ENCODE data around the gene DNMT3A. TPM values are rescaled to one million over a fixed set of nuclear protein-coding genes. Genes with fewer than 3 reads are reported as not detected.

The DNMT3A gene
- total RNA-seq, 1 experiment from 2014 or later: 6.8 TPM

DNA sequence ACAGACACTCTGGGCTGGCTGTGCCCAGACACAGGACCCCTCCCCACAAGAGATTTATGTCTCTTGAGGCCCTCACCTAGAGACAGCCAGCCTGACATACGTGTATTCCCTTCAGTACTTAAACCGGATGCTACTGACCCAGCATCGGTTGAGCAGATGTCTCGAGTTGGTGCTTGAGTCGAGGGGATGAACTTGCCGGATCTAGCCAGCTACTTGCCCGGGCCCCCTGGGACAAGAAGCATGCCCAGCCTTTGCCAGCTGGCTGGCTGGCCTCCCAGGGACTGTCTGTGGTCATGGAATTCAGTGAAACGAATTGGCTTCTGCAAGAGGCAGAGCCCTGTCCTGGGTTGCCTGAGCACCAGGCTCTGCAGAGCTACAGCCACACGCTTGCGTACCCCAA is 36.0 kb downstream of the DNMT3A start:
- no peak for DNase-seq (ENCODE audit: low spot score)

DNA sequence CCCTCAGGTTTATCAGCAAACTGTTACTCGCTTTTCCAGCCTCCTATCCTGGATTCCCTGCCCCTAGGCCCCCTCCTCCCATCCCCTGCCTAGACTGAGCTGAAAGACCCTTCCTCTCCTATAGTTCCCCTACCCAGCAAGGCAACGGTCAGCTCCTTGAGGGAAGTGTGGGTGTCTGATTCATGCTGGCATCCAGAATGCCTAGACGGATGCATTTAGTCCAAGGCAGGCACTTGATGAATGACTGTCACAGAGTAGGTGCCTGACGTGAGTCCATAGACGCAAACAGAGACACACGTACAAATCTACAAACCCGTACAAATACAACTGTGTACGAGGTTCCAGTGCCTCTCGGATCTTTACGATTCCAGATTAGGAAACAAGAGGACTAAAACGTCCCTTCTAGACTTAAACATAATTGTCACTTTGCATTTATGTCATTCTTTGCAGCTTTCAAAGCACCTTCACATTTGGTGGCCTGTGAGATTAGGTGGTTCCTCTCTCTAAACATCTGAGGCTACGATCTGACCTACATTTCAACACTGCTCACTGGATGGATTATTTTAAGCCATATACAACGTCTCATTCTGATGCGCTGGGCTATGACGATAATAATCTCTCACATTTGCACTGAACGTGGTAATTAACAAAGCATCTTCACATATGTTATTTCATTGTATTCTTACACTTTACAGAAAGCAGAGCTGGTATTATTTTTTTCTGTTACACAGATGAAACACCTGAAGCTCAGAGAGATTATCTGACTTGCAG is 36.7 kb downstream of the DNMT3A start:
- no peak for DNase-seq (ENCODE audit: low spot score)

DNA sequence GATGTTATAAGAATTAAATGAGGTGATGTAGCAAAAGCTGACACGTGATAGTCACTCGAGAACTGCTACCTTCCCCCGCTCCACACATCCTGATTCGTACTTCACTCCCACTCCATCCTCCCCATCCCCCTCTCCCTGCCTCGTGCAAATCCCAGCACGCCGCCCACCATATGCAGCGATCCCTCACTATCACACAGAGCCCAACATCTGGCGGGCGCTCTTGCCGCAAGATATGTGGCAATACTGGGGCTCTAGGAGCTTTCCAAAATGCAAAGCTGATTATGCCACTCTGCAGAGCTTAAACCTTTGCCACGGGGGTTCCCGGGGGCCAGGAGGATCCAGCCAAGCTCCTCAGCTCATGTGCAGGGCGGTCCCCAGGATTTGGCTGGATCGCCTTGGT is 37.4 kb downstream of the DNMT3A start:
- no peak for DNase-seq (ENCODE audit: low spot score)

DNA sequence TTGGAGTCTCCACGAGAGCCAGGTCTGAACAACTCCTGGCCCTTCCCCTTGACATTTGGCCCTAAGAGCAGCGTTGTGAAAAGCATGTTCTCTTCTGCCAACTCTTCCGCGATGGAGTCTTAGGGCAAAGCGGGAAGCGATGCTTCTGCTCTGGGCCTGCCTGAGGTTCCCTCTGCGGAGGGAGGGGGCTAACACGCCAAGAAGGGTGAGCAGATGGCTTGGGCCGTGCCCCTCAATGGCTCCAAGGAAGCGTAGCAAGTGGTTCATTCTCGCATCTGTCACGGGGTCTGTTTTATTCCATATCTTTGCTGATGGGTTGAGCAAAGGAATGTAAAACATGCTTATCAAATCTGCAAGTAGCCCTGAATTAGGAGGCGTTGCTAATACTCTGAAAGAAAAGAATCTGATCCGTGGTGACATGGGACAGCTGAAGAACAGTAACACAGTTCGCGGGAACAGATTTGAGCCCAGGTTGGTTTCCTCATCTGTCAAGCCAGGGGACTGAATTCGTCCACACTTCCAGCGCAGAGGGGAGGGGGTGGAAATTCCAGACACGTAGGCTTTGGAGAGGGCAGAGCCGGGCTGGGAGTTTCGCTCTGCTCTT is 38.0 kb downstream of the DNMT3A start:
- DNase-seq (ENCODE audit: low spot score): no peak

DNA sequence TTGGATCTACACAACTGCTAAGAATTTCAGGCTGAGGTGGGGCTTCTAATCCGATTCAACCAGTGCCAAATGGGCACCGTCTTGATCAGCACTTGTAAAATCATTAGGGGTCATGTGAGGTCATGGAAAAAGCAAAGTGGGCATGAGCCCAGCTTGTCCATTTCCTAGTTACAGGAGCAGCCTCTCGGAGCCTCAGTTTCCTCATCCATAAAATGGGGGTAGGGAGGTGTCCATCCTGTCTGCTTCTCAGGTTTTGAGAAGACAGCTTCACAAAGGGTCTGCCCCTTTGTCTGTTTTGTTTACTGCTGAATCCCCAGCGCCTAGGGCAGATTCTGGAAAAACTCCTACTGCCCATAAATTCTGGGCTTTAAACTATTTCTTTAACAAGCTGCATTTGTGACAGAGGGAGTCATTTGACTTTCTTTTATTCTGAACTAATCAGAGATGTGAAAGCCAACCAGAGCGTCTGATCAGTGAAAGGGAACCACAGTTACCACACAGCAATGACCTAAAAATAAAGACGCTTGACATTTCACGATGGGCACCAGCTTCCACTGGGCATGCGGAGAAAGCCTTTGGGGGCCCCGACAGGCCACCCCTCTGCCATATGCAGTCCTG is 38.9 kb downstream of the DNMT3A start:
- DNase-seq (ENCODE audit: low spot score): no peak

DNA sequence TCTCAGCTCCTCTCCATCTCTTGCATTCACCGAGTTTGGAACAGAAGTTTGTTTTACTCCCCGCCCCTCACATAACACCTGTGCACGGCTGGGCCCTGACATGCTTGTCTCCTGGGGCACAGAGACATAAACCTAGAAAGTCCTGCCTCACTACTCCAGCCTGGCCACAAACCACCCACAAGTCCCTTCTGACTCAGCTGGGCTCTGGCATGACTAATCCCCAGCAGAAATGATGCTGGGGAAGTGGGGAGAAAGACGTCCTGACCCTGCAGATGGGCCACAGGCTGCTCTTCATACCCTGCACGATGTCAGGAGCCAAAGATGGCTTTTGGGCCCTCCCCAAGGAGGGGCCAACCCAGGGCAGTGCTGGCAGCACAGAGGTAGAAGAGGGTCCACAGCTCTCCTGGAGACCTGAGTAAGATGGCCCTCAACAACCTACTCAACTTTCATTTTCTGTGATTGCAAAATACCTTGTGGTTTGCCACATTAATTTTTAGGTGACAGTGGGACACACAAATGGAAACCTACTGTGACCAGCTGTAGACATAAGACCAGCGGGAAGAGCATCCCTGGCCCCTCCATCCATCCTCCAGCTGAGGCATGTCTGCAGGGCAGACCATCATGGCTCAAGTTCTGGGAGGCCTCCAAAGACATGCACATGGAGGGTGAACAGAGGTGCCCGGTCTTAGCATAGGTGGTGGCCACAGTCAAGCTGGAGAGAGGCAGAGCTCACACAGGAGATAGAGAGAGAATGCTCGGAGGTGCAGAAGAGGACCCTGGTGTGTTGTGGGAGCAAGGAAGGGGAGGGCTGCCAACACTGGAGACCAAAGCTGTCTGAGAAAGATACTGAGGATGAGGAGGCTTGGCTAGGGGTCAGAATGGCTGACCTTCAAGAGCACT is 40.0 kb downstream of the DNMT3A start:
- peak; percentile 78 for DNase-seq (ENCODE audit: low spot score)

DNA sequence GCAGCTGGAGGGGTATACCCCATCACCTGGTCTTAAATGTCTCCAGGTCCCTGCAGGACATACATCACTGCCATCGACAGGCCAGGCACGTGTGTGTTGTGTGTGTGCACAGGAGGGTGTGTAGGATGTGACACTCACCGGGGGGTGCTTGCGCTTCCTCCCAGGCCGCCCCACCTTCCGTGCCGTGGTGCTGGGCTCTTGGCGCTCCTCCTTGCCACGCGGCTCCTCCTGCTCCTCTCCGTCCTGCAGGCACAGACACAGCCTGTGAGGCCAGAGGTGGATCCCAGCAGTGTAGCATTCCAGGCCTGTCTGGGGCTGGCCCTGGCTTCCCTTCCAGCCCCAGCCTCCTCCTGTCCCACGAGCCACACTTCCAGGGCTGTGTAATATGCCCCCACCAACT is 41.7 kb downstream of the DNMT3A start:
- no peak for DNase-seq (ENCODE audit: low spot score)

DNA sequence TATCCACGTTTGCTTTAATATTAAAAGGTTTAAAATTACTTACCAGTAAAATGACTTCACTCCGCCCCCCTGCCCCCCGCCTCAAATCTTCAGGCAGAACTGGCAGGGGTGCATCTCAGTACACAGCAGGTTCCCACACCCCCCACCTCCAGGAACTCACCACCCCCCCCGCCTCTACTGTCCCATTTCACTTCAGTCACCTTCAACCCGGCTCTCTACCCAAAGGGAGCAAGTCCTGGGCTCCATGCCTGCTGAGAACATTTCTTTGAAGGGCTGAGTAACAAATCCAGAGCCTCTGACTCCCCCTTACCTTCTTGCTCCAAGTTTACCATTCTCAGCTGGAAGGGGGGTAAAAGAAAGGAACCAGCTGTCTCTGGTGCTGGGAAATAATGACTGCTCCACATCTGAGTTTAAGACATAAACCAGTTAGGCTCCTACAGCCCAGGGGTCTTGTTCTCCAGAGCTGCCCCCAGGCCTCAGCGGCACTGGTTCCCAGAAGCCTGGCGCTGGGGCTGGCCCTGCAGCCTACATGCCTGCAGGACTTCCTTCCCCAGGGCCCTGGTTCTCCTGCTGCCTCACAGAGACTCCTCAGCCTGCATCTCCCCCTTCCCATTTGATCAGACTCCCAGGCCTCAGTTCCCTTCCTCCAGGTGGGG is 42.8 kb downstream of the DNMT3A start:
- DNase-seq (ENCODE audit: low spot score): no peak

DNA sequence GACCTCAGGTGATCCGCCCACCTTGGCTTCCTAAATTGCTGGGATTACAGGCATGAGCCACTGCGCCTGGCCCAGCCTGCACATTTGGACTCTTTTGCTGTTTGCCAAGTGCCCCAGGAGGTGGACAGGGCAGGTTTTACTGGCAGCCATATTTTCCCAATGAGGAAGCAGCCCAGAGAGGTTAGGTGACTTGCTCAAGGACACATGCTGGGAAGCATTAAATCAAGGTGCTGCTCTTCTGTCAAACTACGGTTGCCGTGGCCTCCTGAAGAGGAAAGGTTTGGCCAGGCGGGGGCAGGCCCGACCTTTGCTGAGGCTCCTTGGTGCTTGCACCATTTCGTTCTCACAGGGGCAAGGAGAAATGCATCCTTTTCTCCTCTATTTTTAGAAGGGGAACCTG is 44.0 kb downstream of the DNMT3A start:
- no peak for DNase-seq (ENCODE audit: low spot score)

DNA sequence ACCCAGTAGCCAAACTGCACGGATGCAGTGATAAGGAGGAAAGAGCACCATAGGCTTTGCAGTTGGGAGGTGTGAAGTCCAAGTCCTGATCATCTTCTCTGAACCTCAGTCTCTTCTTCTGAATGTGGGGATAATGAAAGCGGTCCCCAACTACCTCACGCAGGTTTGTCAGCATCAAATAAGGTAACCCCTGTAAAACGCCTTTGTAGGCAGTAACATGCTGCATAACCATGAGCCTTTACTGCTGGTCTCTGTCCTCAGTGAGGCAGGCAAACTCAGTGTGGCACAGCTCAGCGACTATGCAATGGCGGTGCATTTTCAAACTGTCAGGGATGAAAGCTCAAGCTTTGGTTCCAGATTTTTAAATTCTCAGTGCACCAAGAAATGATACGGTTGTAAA is 46.1 kb downstream of the DNMT3A start:
- no peak for DNase-seq (ENCODE audit: low spot score)

DNA sequence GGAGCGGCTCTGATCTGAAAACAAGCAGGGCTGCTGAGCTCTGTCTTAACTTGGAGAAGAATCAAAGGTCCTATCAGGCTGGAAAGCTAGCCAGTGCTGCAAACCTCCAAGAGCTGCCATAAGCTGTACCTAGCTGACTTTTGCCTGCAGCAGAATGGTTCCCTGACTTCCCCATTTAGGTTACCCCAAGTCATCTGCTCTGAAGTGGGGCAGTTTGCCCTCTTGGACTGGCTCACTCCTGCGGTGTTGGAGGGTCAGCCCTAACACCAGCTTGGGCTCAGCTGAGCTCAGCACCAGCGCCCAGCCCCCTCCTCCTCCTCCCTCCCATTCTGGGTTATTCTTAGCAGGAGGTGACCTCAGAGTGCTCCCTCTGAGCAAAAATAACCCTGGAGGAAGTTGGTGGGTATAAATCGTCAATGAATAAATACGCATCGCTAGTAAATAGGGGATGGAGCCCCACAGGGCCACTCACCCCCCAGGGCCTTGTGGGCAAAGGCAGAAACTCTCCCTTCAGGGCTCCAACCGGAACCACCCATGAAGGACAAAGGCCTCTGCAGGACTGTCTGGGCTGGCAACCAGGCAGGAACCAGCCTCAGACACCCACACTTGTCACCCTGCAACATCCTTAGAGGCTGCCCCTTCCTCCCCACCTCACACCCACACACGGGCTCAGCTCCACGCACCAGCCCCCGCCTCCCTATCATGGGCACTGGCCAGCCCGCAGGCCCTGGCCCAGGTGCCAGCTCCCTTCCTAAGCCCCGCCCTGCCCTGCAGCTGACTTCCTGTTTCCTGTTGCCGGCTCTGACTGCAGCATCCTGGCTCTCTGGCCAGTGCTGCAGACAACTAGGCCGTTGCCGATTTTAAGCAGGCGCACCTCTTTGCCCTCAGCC is 46.9 kb downstream of the DNMT3A start:
- peak; percentile 31 for DNase-seq (ENCODE audit: low spot score)

DNA sequence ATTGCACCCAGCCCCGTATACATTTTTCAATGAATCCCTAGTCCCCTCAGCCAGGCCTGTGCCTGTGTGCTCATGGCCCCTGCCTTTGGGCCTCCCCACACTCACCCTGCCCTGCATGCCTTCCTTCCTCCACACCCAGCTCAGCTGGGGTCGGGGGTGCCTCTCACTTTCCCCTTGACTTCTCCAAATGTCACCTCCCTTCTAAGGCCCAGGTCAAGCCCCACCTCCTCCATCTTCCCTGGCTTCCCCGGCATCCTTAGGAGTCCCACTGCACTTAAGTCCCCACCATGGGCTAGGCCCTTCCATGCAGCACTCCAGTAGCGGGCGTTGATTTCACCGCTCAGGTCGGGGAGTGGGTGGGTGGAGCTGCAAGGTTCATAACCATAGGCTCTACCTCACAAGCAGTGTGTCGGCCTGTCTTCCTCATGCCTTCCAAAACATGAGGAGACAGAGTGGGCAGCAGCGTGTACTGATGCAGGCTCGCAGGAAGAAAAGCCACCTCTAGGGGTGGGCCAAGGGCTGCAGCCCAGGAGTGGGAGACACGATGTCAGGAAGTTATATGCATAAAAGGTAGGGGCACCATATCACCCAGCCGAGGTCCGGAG is 47.7 kb downstream of the DNMT3A start:
- DNase-seq (ENCODE audit: low spot score): no peak

DNA sequence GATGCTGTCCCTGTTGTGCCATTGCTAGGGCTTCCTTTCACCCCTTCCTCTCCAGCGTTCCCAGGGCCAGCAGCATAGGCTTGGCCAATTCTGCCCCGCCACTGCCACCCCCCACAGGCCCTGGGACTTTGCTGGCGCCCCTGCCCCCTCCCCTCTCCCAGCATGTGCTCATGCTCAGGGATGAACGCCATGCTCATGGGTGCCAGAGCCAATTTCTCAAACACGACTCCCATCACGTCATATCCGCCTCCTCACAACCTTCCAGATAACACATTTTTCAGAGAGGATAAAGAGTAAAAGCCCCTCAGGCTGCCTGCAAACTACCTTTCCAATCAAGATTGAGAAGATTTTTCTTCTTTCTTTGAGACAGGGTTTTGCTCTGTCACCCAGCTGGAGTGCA is 48.6 kb downstream of the DNMT3A start:
- no peak for DNase-seq (ENCODE audit: low spot score)

DNA sequence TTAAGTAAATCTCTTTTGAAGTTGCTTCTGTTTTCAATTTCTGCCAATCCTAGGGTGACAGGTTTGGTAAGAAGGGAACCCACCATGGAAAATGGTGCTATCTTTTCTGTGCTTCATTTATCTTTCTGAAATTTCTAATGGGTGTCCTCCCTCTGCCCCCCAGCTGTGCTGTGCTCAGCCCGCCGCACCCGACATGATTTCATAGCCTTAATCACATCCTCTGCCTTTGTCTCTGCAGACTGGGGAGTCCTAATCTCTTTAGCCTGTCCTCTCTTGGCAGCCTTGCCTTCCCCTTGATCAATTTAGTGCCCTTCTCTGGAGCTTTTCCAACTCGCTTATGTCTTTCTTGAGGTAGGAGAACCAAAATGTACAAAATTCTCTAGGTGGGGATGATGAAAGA is 49.3 kb downstream of the DNMT3A start:
- DNase-seq (ENCODE audit: low spot score): no peak

DNA sequence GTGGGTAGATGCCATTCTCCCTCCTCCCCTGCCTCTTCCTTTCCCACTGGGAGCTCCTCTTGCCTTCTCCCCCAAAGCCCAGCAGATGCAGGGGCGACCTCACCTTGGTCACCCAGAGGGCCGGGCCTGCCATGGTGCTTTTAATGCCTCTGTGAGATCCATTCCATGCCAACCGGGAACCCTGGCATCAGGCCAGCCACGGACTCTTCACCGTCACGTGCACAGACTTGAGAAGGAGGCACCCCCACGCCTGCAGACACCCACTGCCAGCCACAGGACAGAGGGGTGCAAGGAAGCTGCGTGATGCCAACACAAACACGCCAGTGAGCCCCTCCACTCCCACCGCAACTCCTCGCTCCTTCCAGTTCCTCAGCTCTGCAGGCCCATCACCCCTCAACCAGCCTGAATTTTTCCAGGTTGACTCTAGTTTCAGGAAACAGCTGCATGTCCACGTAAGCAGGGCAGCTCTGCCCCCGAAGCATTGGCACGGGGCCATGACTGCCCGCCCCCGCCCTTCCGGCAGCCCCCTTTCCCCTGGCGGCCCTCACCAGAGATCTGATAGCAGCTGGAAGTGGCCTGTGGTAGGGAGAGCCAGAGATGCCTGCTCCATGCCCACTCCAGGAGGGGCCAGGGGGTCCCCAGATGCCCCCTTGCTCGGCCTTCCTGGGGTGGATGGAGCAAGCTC is 50.8 kb downstream of the DNMT3A start:
- no peak for DNase-seq (ENCODE audit: low spot score)

DNA sequence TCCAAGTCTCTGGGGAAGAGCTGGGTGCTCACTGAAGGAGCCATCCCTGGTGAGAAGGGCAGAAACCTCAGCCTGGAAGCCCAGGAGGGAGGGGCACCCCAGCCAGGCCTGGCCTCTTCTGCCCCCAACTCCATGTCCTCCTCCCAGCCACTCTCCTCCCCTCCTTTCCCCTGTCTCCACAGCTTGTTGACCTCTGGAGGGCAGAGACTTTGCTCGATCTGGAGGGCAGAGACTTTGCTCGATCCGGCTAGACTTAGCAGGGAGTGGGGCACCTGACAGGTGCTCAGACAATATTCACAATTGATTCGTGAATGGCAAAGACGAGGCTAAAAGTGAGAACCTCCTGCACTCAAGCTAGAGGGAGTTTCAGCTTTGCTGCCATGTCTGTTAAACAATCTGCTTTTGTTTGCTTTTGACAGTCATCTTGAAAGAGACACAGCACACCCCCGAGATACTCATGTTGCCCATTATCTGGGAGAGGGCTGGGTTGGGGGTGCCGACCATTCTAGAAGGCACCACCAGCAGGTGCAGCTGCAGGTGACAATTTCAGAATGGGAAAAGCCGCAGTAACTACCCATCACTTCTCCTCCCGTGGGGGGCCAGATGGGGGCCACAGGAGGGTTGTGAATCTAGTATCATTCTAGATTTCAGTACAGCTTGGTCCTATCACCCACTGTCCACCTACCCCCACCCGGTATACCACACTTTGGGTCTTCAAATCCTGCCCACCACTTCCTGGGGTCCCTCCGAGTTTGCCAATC is 54.8 kb downstream of the DNMT3A start:
- no peak for DNase-seq (ENCODE audit: low spot score)

DNA sequence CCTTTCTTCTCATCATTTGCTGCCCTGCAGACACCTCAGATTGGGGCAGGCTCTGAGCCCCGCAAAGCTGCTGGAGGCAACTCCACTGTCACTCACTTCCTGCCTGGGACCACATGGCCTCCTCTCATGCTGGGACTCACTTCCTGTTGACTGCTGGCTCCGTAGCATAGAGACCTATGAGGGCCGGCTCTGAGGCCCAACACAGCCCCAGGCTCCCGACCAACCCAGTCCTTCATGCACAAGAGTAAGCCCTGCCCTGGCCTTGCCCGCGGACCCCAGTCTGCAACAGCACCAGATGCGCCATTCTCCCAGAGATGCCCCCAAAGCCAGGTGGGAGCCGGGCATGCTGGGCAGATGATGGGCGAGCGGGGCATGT is 55.7 kb downstream of the DNMT3A start:
- DNase-seq (ENCODE audit: low spot score): peak; percentile 35

DNA sequence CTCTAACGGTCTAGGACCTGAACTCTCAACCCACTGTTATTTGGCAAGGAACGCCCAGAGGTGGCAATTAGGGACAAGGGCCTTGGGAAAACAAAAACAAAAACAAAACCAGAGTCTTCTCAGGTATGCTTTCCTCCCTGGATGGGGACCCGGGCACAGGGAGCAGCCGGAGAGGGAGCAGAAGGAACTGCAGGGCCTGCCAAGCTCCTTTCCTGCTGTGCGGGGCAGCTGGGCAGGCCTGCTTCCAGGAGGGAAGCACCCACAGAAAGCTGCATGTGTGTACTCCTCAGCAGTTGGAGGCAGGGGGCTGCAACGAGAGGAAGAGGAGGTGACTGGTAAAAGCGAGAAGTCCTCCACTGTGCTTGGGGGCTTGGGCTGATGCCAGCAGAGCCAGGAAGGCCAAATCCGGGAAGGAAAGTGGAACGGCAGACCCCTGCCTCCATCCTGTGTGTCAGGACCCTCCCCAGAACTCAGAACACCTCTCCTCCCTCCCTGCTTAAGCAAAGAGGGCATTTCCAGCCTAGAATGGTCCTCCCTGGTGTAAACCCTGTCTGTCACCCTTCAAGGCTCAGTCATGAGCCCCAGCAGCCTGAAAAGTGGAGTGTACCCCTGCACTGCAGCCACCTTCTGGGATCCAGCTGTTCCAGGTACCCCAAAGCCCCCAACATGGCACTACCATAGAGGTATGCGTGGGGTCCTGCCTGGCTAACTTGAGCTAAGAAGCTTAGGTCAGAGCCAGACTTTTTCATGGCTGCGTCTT is 56.3 kb downstream of the DNMT3A start:
- DNase-seq (ENCODE audit: low spot score): no peak
